Natural killer cell (primary cell): Measurements from ENCODE around the gene JARID2. TPM values are rescaled to one million over a fixed set of nuclear protein-coding genes. Genes with fewer than 3 reads are reported as not detected.
A peak's percentile ranks its signal among the peaks of the same experiment; 100 is the strongest.

Experiments
- ATAC-seq, 3 donors: fragments of 150-1000 bp in 2 of 3; fragments of 200-7000 bp in 1 of 3; cut with Tn5 transposase; 1 replicate in 1 of 3; 2 replicates in 2 of 3; pipeline ENCODE4 v1.10.0; 2021; ENCODE audit warnings: mild to moderate bottlenecking in 2 of 3, moderate library complexity in 2 of 3
- DNase-seq, 2 donors: peaks; one replicate each; pipeline versions ENCODE4 v3.0.0 to v3.0.0-alpha.2; 2013 to 2021; ENCODE audit warnings: mixed read lengths in 1 of 2
- H3K27ac ChIP-seq: one replicate; pipeline ENCODE4 v1.5.1; 2013; ENCODE audit warnings: mild to moderate bottlenecking, low read length
- H3K27me3 ChIP-seq: one replicate; pipeline ENCODE4 v1.6.1; 2013; ENCODE audit warnings: low read length; ENCODE audit not compliant: control insufficient read depth, insufficient read depth
- H3K36me3 ChIP-seq: one replicate; pipeline ENCODE4 v1.6.1; 2013; ENCODE audit warnings: low read length; ENCODE audit not compliant: control insufficient read depth, insufficient read depth
- H3K4me1 ChIP-seq: one replicate; pipeline ENCODE4 v1.6.1; 2013; ENCODE audit warnings: low read length; ENCODE audit not compliant: control insufficient read depth, insufficient read depth
- H3K4me3 ChIP-seq: one replicate; pipeline ENCODE4 v1.5.1; 2013; ENCODE audit warnings: low read length
- H3K9me3 ChIP-seq: one replicate; pipeline ENCODE4 v1.6.1; 2013; ENCODE audit warnings: low read length; ENCODE audit not compliant: control insufficient read depth, insufficient read depth
- H3K27ac Mint-ChIP-seq, 2 donors: one replicate each; pipeline ENCODE4 v1.8.0; 2022; ENCODE audit warnings: mild to moderate bottlenecking in 2 of 2, mixed read lengths in 2 of 2, moderate library complexity in 1 of 2
- H3K27me3 Mint-ChIP-seq, 2 donors: one replicate each; pipeline ENCODE4 v1.8.0; 2022; ENCODE audit warnings: low read depth in 2 of 2, mixed read lengths in 2 of 2
- H3K36me3 Mint-ChIP-seq: one replicate; pipeline ENCODE4 v1.8.0; 2022; ENCODE audit warnings: mixed read lengths
- H3K4me1 Mint-ChIP-seq, 2 donors: one replicate each; pipeline ENCODE4 v1.8.0; 2022; ENCODE audit warnings: mixed read lengths in 2 of 2
- H3K4me3 Mint-ChIP-seq: one replicate; pipeline ENCODE4 v1.8.0; 2022; ENCODE audit warnings: mild to moderate bottlenecking, moderate library complexity, mixed read lengths
- H3K9me3 Mint-ChIP-seq, 2 donors: one replicate each; pipeline ENCODE4 v1.8.0; 2022; ENCODE audit warnings: mixed read lengths in 2 of 2
- CTCF ChIP-seq: fragments of 200-600 bp; IDR thresholded peaks from one replicate; pipeline ENCODE4 v1.8.0; 2022; ENCODE audit warnings: antibody characterized with exemption
- WGBS: methylation state at CpG from one replicate; pipeline ENCODE4 v1.1.7; 2013; ENCODE audit warnings: missing lambda C conversion rate; ENCODE audit not compliant: insufficient coverage; 5-methylcytosine and 5-hydroxymethylcytosine counted together
- intact Hi-C: fragments of 100-400 bp; cut with micrococcal nuclease; formaldehyde crosslinking; loops from one replicate; pipeline ENCODE4 v1.14.2; 2022
- total RNA-seq, 4 donors: library from RNA; stranded (reverse); fragments of 120-200 nt in 1 of 4; gene quantifications; one replicate each; pipeline versions ENCODE4 v1.2.3 to v1.2.4, GENCODE V29; 2013 to 2022

Gene JARID2
- total RNA-seq, 3 donors from 2014 or later (not counting 1 experiment from before 2014, with no cell fraction given), result 49.9 to 60.9 (median 60.5) TPM

GRCh38 chr6:15265787-15266186 lies 19.9 kb downstream of the JARID2 start:
- Mint-ChIP-seq H3K9me3 (no peaks in the 10 kb centered on the region), H3K27ac (peak overlapping the region; percentile 73 to 79), H3K4me3 (peak overlapping the region; percentile 64), H3K4me1 (peaks cover 83 to 91% of the 10 kb centered on the region in 2 donors), H3K27me3 (no peaks in the 10 kb centered on the region), H3K36me3 (no peaks in the 10 kb centered on the region)
- WGBS, result 56% methylated on average over 5 of the region's 5 CpGs
- Histone ChIP-seq H3K4me3 (no peak overlapping the region), H3K4me1 (peaks cover 69% of the 10 kb centered on the region), H3K36me3 (no peaks in the 10 kb centered on the region), H3K9me3 (no peaks in the 10 kb centered on the region), H3K27me3 (no peaks in the 10 kb centered on the region), H3K27ac (no peak overlapping the region)
- DNase-seq (no peak), ATAC-seq (no peak)
- intact Hi-C loops, result no loop called here
- TF ChIP-seq CTCF, result no peak

- peak overlapping the region; percentile 64 for H3K4me3 Mint-ChIP-seq
- H3K9me3 ChIP-seq, result no peaks in the 10 kb centered on the region
- 37% methylated on average over 11 of the region's 11 CpGs for WGBS
- no peaks in the 10 kb centered on the region for H3K27me3 ChIP-seq
- no peaks in the 10 kb centered on the region for H3K36me3 Mint-ChIP-seq
- TF ChIP-seq CTCF, result no peak
- peak overlapping the region; percentile 73 to 79 for H3K27ac Mint-ChIP-seq
- H3K4me3 ChIP-seq, result no peak overlapping the region
- peak overlapping the region; percentile 20 for H3K27ac ChIP-seq
- intact Hi-C loops, result no loop called here
- no peaks in the 10 kb centered on the region for H3K27me3 Mint-ChIP-seq
- no peak for DNase-seq
- H3K4me1 Mint-ChIP-seq, result peaks cover 83 to 90% of the 10 kb centered on the region in 2 donors
- peaks cover 65% of the 10 kb centered on the region for H3K4me1 ChIP-seq
- H3K36me3 ChIP-seq, result no peaks in the 10 kb centered on the region
- H3K9me3 Mint-ChIP-seq, result no peaks in the 10 kb centered on the region
- ATAC-seq, result peak; percentile 69 to 81 (median 77)
These were observed 20.6 kb downstream of the JARID2 start for GRCh38 chr6:15266423-15266996.

GRCh38 chr6:15267221-15267620 lies 21.4 kb downstream of the JARID2 start:
- no peaks in the 10 kb centered on the region for H3K27me3 Mint-ChIP-seq
- H3K9me3 Mint-ChIP-seq, result no peaks in the 10 kb centered on the region
- peaks cover 84 to 93% of the 10 kb centered on the region in 2 donors for H3K4me1 Mint-ChIP-seq
- intact Hi-C loops, result no loop called here
- no peak for TF ChIP-seq CTCF
- H3K36me3 ChIP-seq, result no peaks in the 10 kb centered on the region
- DNase-seq (no peak), ATAC-seq (no peak)
- H3K4me3 Mint-ChIP-seq, result peak overlapping the region; percentile 47
- H3K27me3 ChIP-seq, result no peaks in the 10 kb centered on the region
- peaks cover 61% of the 10 kb centered on the region for H3K4me1 ChIP-seq
- peak overlapping the region; percentile 73 to 79 for H3K27ac Mint-ChIP-seq
- no peaks in the 10 kb centered on the region for H3K36me3 Mint-ChIP-seq
- H3K27ac ChIP-seq, result no peak overlapping the region
- H3K9me3 ChIP-seq, result no peaks in the 10 kb centered on the region
- no peak overlapping the region for H3K4me3 ChIP-seq
- WGBS, result 93% methylated on average over 2 of the region's 2 CpGs
